RWPE2 (cell line): ENCODE measurements around the gene PLXNB1.

Experiments
- ATAC-seq: fragments of 200-7000 bp; cut with Tn5 transposase; 3 replicates; pipeline ENCODE4 v1.9.1; 2021; ENCODE audit warnings: low read depth
- DNase-seq: peaks from one replicate; pipeline ENCODE4 v3.0.0-alpha.2; 2020; ENCODE audit warnings: low spot score
- H3K27ac ChIP-seq: fragments of 450-650 bp; 2 replicates; pipeline ENCODE4 v1.5.1; 2017; ENCODE audit warnings: mild to moderate bottlenecking; ENCODE audit not compliant: poor library complexity, severe bottlenecking
- H3K27me3 ChIP-seq: fragments of 250-450 bp; sonication (Bioruptor Pico); 2 replicates; pipeline ENCODE4 v1.5.1; 2021; ENCODE audit warnings: mild to moderate bottlenecking, moderate library complexity; ENCODE audit not compliant: insufficient read depth, poor library complexity, severe bottlenecking
- H3K36me3 ChIP-seq: fragments of 250-450 bp; sonication (Bioruptor Pico); 2 replicates; pipeline ENCODE4 v1.5.1; 2020; ENCODE audit warnings: low read depth, mild to moderate bottlenecking, moderate library complexity
- H3K4me1 ChIP-seq: fragments of 250-450 bp; sonication (Bioruptor Pico); 2 replicates; pipeline ENCODE4 v1.5.1; 2021; ENCODE audit warnings: mild to moderate bottlenecking, moderate library complexity; ENCODE audit not compliant: insufficient read depth, poor library complexity, severe bottlenecking
- H3K4me3 ChIP-seq: fragments of 250-450 bp; sonication (Bioruptor Pico); 2 replicates; pipeline ENCODE4 v1.5.1; 2021; ENCODE audit warnings: mild to moderate bottlenecking, moderate library complexity; ENCODE audit not compliant: severe bottlenecking
- H3K9me3 ChIP-seq: fragments of 250-450 bp; sonication (Bioruptor Pico); 2 replicates; pipeline ENCODE4 v1.5.1; 2021; ENCODE audit warnings: mild to moderate bottlenecking, moderate library complexity; ENCODE audit not compliant: severe bottlenecking
- TF ChIP-seq, protein P1 (sequence below): fragments of 450-650 bp; IDR thresholded peaks from one replicate; pipeline ENCODE4 v1.5.1; 2017; ENCODE audit warnings: mild to moderate bottlenecking, moderate library complexity; ENCODE audit not compliant: poor library complexity, severe bottlenecking

The PLXNB1 gene

DNA sequence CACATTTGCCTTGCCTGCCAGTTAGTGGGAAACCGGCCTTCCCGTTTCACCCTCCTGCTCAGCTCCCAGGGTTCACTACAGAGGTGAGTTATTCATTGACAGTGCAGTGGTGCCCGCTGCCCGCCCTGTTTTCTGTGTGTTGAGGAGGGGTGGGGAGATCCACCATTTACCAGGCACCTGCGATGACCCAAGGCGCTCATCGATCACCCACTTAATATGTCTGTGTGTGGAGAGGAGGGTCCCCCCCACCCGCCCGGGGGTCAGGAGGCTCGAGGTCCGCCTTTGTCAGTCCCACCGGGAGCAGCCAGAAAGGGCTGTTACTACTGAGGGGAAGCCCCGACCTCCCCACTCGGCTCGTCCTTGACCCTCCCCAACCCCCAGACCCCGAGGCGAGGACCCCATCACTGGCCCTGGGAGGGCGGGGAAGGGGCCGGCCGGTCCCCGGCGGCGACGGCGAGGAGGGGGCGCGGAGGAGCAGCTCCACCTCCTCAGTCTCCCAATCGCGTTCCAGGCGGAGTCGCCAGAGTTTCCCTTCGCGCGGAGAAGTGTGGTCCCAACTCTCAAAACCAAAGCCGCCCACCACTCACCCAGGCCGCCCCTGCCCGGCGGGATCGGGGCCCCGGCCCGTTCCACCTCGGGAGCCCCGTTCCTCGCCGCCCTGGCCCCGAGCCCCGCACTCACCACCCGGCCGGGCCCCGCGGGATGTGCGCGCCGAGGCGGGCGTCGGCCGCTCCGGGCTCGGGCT lies 1.1 kb downstream of the PLXNB1 start:
- TF ChIP-seq, protein P1, sequence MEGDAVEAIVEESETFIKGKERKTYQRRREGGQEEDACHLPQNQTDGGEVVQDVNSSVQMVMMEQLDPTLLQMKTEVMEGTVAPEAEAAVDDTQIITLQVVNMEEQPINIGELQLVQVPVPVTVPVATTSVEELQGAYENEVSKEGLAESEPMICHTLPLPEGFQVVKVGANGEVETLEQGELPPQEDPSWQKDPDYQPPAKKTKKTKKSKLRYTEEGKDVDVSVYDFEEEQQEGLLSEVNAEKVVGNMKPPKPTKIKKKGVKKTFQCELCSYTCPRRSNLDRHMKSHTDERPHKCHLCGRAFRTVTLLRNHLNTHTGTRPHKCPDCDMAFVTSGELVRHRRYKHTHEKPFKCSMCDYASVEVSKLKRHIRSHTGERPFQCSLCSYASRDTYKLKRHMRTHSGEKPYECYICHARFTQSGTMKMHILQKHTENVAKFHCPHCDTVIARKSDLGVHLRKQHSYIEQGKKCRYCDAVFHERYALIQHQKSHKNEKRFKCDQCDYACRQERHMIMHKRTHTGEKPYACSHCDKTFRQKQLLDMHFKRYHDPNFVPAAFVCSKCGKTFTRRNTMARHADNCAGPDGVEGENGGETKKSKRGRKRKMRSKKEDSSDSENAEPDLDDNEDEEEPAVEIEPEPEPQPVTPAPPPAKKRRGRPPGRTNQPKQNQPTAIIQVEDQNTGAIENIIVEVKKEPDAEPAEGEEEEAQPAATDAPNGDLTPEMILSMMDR, result no peak
- peak; percentile 36 for DNase-seq
- ATAC-seq, result 0 out of 3 replicates have a peak, but pooled peaks have one; percentile 8
- Histone ChIP-seq H3K4me1 (peaks cover 53% of the 10 kb centered on the region), H3K36me3 (peaks cover 52% of the 10 kb centered on the region), H3K27ac (peak overlapping the region; percentile 92), H3K4me3 (peak overlapping the region; percentile 84), H3K27me3 (no peaks in the 10 kb centered on the region), H3K9me3 (no peaks in the 10 kb centered on the region)

DNA sequence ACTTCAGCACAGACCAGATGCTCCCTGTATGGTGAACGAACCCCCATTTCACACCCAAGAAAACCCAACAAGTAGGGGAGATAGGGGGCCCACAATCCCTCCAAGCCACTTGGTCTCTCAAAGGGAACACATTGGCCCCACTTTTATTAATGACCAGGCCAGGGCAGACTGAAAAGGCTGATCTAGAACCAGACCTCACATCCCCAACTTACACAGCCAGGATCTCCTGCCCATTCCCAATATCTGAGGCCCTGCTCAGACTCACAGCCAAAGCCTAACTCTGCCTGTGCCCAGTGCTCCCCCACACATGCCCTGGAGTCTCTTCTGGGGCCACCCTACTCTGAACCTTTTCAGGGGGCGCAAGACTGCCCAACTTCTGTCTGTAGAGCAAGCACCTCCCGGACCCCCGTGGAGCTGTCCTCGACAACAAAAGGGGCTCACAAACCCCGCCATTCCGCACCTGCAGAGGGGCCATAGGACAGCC lies 1.8 kb downstream of the PLXNB1 start:
- peak overlapping the region; percentile 84 for H3K4me3 ChIP-seq
- TF ChIP-seq, protein P1, result no peak
- no peaks in the 10 kb centered on the region for H3K9me3 ChIP-seq
- ATAC-seq, result no peak
- H3K27me3 ChIP-seq, result no peaks in the 10 kb centered on the region
- peak overlapping the region; percentile 92 for H3K27ac ChIP-seq
- peaks cover 47% of the 10 kb centered on the region for H3K4me1 ChIP-seq
- peaks cover 53% of the 10 kb centered on the region for H3K36me3 ChIP-seq
- DNase-seq, result peak; percentile 38

DNA sequence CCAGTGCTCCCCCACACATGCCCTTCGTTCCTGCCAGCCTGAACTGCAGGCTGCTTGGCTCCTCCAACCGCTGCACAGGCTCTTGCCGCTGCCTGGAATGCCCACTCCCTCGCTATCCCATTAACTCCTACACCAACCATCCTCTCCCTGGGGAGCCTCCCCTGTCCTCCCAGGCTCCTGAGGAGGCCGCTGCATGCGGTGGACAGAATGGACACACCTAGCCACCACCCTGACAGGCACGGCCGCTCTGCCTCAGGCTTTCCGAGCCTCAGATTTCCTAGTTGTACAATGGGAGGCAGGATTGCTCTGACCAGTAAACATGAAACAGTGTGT lies 2.3 kb downstream of the PLXNB1 start:
- TF ChIP-seq, protein P1, result no peak
- peaks cover 42% of the 10 kb centered on the region for H3K4me1 ChIP-seq
- no peaks in the 10 kb centered on the region for H3K9me3 ChIP-seq
- H3K4me3 ChIP-seq, result peak overlapping the region; percentile 84
- ATAC-seq (no peak), DNase-seq (peak; percentile 38)
- H3K27ac ChIP-seq, result peak overlapping the region; percentile 92
- peaks cover 53% of the 10 kb centered on the region for H3K36me3 ChIP-seq
- no peaks in the 10 kb centered on the region for H3K27me3 ChIP-seq

DNA sequence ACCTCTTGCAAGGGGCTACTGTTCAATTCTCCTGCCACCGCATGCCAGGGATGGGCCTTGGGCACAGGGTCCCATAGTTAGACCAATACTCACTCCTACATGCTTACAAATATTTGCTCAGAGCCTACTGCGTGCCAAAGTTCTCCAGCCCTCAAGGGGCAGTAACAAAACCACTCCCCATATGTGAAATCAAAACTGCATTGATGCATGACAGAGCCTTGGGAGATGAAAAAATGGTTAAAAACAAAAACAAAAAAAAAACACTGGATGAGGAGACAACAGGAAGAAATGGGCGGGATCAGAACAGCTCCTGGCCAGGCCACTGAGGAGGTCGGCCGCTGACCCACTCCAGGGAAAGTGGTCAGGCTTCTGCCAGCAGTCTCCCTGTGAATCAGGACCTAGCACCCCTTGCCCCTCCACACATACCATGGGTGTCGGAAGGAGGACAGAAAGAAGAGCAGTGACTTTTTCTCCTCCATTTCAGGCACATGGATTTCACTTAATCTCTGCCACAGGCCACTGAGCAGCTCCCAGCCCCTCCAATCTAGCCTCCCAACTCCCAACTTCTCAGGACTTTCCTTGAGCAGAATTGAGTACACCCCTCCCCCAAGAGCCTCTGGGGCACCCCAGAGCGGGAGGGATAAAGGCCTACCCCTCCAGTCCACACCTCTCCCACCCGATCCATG lies 2.8 kb downstream of the PLXNB1 start:
- peaks cover 53% of the 10 kb centered on the region for H3K36me3 ChIP-seq
- ATAC-seq (no peak), DNase-seq (no peak)
- H3K4me1 ChIP-seq, result peaks cover 37% of the 10 kb centered on the region
- no peaks in the 10 kb centered on the region for H3K27me3 ChIP-seq
- H3K4me3 ChIP-seq, result peak overlapping the region; percentile 84
- peak overlapping the region; percentile 92 for H3K27ac ChIP-seq
- TF ChIP-seq, protein P1, result no peak
- no peaks in the 10 kb centered on the region for H3K9me3 ChIP-seq
